Fibroblast of lung (primary cell): ENCODE results near the gene SLX9.

ENCODE experiments used
- EZH2 ChIP-seq: IDR thresholded peaks from 2 replicates; pipeline ENCODE4 v1.5.1; 2012; ENCODE audit warnings: low read length, control low read depth, mild to moderate bottlenecking; ENCODE audit errors: missing control alignments
- TF ChIP-seq, protein P1 (sequence below), 2 donors: IDR thresholded peaks in 1 of 2; conservative IDR thresholded peaks in 1 of 2; 1 replicate in 1 of 2; 2 replicates in 1 of 2; pipeline ENCODE4 v1.5.1; 2011 to 2012; ENCODE audit warnings: low read length in 2 of 2, control low read depth in 1 of 2, inconsistent platforms in 1 of 2, low read depth in 1 of 2, mild to moderate bottlenecking in 1 of 2

DNA sequence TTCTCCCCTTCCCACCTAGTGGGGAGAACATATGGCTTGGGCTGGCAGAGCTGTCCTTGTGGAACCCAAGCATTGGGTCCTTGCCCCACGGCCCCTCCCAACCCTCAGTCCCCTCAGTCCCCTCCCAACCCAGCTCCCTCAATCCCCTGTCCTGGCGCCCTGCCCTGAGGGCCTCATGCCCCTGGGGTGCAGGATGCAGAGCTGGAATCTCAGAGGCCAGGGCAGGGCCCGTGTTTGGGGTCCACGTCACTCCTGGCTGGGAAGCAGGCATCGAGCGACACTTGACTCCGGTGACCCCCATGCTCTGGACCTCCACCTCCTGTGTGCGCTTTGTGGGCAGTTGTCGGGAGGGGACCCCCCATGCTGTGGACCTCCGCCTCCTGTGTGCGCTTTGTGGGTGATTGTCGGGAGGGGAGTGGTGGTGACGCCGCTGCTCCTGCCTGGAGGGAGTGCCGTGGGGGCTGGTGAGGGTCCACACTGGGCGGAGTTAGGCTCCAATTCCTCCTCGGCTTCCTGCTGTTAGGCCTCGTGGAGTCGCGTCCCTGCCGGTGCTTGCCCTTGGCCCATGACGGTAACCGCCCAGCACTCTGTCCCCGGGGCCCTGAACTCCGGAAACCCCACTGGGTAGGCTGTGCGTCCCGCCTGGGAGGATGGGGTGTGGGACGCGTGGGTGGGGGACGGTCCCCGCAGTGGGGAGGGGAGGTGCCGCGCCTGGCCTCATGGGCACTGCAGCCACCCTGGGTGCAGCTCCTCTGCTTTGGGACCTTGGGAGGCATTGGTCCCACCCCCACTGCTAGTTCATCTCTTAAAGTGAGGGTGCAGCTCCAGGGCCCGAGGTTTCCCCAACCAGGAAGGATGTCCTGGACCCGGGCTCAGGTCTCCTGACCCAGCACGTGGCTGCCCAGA lies 31.2 kb downstream of the SLX9 start:
- TF ChIP-seq, protein P1, sequence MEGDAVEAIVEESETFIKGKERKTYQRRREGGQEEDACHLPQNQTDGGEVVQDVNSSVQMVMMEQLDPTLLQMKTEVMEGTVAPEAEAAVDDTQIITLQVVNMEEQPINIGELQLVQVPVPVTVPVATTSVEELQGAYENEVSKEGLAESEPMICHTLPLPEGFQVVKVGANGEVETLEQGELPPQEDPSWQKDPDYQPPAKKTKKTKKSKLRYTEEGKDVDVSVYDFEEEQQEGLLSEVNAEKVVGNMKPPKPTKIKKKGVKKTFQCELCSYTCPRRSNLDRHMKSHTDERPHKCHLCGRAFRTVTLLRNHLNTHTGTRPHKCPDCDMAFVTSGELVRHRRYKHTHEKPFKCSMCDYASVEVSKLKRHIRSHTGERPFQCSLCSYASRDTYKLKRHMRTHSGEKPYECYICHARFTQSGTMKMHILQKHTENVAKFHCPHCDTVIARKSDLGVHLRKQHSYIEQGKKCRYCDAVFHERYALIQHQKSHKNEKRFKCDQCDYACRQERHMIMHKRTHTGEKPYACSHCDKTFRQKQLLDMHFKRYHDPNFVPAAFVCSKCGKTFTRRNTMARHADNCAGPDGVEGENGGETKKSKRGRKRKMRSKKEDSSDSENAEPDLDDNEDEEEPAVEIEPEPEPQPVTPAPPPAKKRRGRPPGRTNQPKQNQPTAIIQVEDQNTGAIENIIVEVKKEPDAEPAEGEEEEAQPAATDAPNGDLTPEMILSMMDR (conservative IDR thresholded peaks at IDR 0.05 in 1 of 2, IDR thresholded peaks at IDR 0.05 in 1 of 2; ENCODE audit: low read depth in 1 of 2, low read length in 2 of 2) = no peak
- no peak for TF ChIP-seq EZH2
